Measurements from ENCODE around the gene SHISA8. TPM values are rescaled to one million over a fixed set of nuclear protein-coding genes. Genes with fewer than 3 reads are reported as not detected.

Gene SHISA8
- polyA plus RNA-seq, 1 donor from 2014 or later: 0.62 TPM

- Histone ChIP-seq H3K4me2 (ENCODE audit: low read length) (no peak overlapping the region), H3K27ac (ENCODE audit: low read length) (no peak overlapping the region), H3F3A (ENCODE audit: insufficient read depth, low read length, poor library complexity, severe bottlenecking) (no peaks in the 10 kb centered on the region), H4K20me1 (ENCODE audit: insufficient read depth) (no peaks in the 10 kb centered on the region), H3K9me2 (ENCODE audit: insufficient read depth, low read length) (no peaks in the 10 kb centered on the region), H3K27me3 (ENCODE audit: insufficient read depth, low read depth, low read length) (peaks cover 20% of the 10 kb centered on the region), H3K79me2 (replicated peaks; ENCODE audit: insufficient read depth, low read length) (no peaks in the 10 kb centered on the region), H3K9ac (ENCODE audit: low read length) (no peak overlapping the region), H3K4me3 (ENCODE audit: low read length) (no peak overlapping the region), H3K36me3 (ENCODE audit: insufficient read depth, low read length) (no peaks in the 10 kb centered on the region), H2AFZ (ENCODE audit: low read depth, low read length) (no peak overlapping the region), H3K9me3 (ENCODE audit: low read length) (no peaks in the 10 kb centered on the region)
- TF ChIP-seq SMC3 (conservative IDR thresholded peaks at IDR 0.05; ENCODE audit: poor library complexity) (no peak), MXI1 (conservative IDR thresholded peaks at IDR 0.05; ENCODE audit: poor library complexity, severe bottlenecking) (no peak), REST (IDR thresholded peaks at IDR 0.05; ENCODE audit: borderline replicate concordance) (no peak), RAD21 (conservative IDR thresholded peaks at IDR 0.05) (no peak)
Observed at GRCh38 chr22:41929418-41929810, 14.5 kb upstream of the SHISA8 start.

- no peak overlapping the region for H3K4me2 ChIP-seq (ENCODE audit: low read length)
- H4K20me1 ChIP-seq (ENCODE audit: insufficient read depth): no peaks in the 10 kb centered on the region
- H3K4me3 ChIP-seq (ENCODE audit: low read length): no peak overlapping the region
- TF ChIP-seq REST (IDR thresholded peaks at IDR 0.05; ENCODE audit: borderline replicate concordance) (no peak), EZH2 (IDR thresholded peaks at IDR 0.05; ENCODE audit: borderline replicate concordance, insufficient read depth, low read length, poor library complexity, severe bottlenecking) (no peak), EP300 (conservative IDR thresholded peaks at IDR 0.05; ENCODE audit: poor library complexity, severe bottlenecking) (no peak), TAF1 (IDR thresholded peaks at IDR 0.05; ENCODE audit: low read depth) (no peak), SMC3 (conservative IDR thresholded peaks at IDR 0.05; ENCODE audit: poor library complexity) (no peak), RAD21 (conservative IDR thresholded peaks at IDR 0.05) (no peak), CTCF (IDR thresholded peaks at IDR 0.05; ENCODE audit: poor library complexity, severe bottlenecking) (no peak), POLR2AphosphoS5 (IDR thresholded peaks at IDR 0.05) (no peak), MXI1 (conservative IDR thresholded peaks at IDR 0.05; ENCODE audit: poor library complexity, severe bottlenecking) (no peak)
- peaks cover 20% of the 10 kb centered on the region for H3K27me3 ChIP-seq (ENCODE audit: insufficient read depth, low read depth, low read length)
- no peak overlapping the region for H3K9ac ChIP-seq (ENCODE audit: low read length)
- no peak overlapping the region for H2AFZ ChIP-seq (ENCODE audit: low read depth, low read length)
- H3K36me3 ChIP-seq (ENCODE audit: insufficient read depth, low read length): no peaks in the 10 kb centered on the region
- no peaks in the 10 kb centered on the region for H3K9me2 ChIP-seq (ENCODE audit: insufficient read depth, low read length)
- no peak overlapping the region for H3K27ac ChIP-seq (ENCODE audit: low read length)
- no peaks in the 10 kb centered on the region for H3K79me2 ChIP-seq (replicated peaks; ENCODE audit: insufficient read depth, low read length)
- H3K9me3 ChIP-seq (ENCODE audit: low read length): no peaks in the 10 kb centered on the region
- no peaks in the 10 kb centered on the region for H3F3A ChIP-seq (ENCODE audit: insufficient read depth, low read length, poor library complexity, severe bottlenecking)
Observed at GRCh38 chr22:41928593-41929417, 13.9 kb upstream of the SHISA8 start.

Data from neural cell (in vitro differentiated cells).